Gastrocnemius medialis (tissue), 4 donors: ENCODE data around the gene BBS9.

ENCODE experiments used
- CTCF ChIP-seq, 5 experiments: fragments of 450-650 bp in 3 of 5; fragments of 200-600 bp in 2 of 5; sonication (generic) in 2 of 5; IDR thresholded peaks in 4 of 5; conservative IDR thresholded peaks in 1 of 5; 1 replicate in 4 of 5; 2 replicates in 1 of 5; pipeline ENCODE4 v1.5.1; 2016 to 2019; ENCODE audit warnings: antibody characterized with exemption in 5 of 5, mild to moderate bottlenecking in 3 of 5, moderate library complexity in 3 of 5
- POLR2A ChIP-seq, 2 donors: fragments of 450-650 bp; IDR thresholded peaks; one replicate each; pipeline ENCODE4 v1.6.1; 2017; ENCODE audit warnings: antibody characterized with exemption in 2 of 2, mild to moderate bottlenecking in 2 of 2, moderate library complexity in 2 of 2

- no peak for TF ChIP-seq CTCF (IDR thresholded peaks at IDR 0.05 in 4 of 5, conservative IDR thresholded peaks at IDR 0.05 in 1 of 5)
- no peak for TF ChIP-seq POLR2A (IDR thresholded peaks at IDR 0.05)
Observed at GRCh38 chr7:33192695-33193291, 63.4 kb downstream of the BBS9 start.
